K562 (cell line): ENCODE results near the gene ATP5F1D. TPM values are rescaled to one million over a fixed set of nuclear protein-coding genes. Genes with fewer than 3 reads are reported as not detected.

Source experiments
- GABPA ChIP-seq: fragments of 200-800 bp; sonication (Bioruptor generic); conservative IDR thresholded peaks from 2 replicates; pipeline ENCODE4 v1.6.1; 2016; ENCODE audit warnings: low read depth, missing genetic modification characterization, missing compliant biosample characterization
- JUND ChIP-seq, 2 experiments: IDR thresholded peaks; 2 replicates in 1 of 2; 3 replicates in 1 of 2; pipeline ENCODE4 v1.6.1; 2011; ENCODE audit warnings: borderline replicate concordance in 2 of 2, low read depth in 2 of 2, low read length in 2 of 2, improper control_type of control experiment in 1 of 2, missing biosample characterization in 1 of 2, missing genetic modification characterization in 1 of 2, missing genetic modification reagents in 1 of 2
- PATZ1 ChIP-seq: fragments of 250-450 bp; sonication (Bioruptor Pico); IDR thresholded peaks from 2 replicates; pipeline ENCODE4 v1.5.0; 2020; ENCODE audit warnings: mild to moderate bottlenecking, borderline replicate concordance
- PTTG1 ChIP-seq: fragments of 450-650 bp; IDR thresholded peaks from 2 replicates; pipeline ENCODE4 v1.6.1; 2016; ENCODE audit warnings: low read depth, mild to moderate bottlenecking, missing genetic modification characterization, missing compliant biosample characterization
- REST ChIP-seq, 2 experiments: fragments of 450-650 bp; formaldehyde crosslinking in 1 of 2; IDR thresholded peaks; 2 replicates each; pipeline versions ENCODE4 v1.4.0 to v1.6.1; 2014 to 2020; ENCODE audit warnings: mild to moderate bottlenecking in 2 of 2, borderline replicate concordance in 1 of 2, low read depth in 1 of 2
- THAP12 ChIP-seq: fragments of 250-450 bp; sonication (Bioruptor Pico); IDR thresholded peaks from 2 replicates; pipeline ENCODE4 v1.9.0; 2021; ENCODE audit warnings: mild to moderate bottlenecking, inconsistent platforms
- XRCC3 ChIP-seq: fragments of 450-650 bp; IDR thresholded peaks from 2 replicates; pipeline ENCODE4 v1.6.1; 2017; ENCODE audit warnings: mild to moderate bottlenecking, moderate library complexity
- ZNF280A ChIP-seq: fragments of 450-650 bp; IDR thresholded peaks from 2 replicates; pipeline ENCODE4 v1.6.1; 2018; ENCODE audit warnings: mild to moderate bottlenecking, low read depth; ENCODE audit not compliant: partially characterized antibody
- ZNF507 ChIP-seq: conservative IDR thresholded peaks from 2 replicates; pipeline ENCODE4 v1.6.1; 2017; ENCODE audit warnings: missing genetic modification characterization, missing compliant biosample characterization
- polyA plus RNA-seq, 8 experiments: library from polyadenylated mRNA; depleted of rRNA in 4 of 8; stranded (reverse) in 5 of 8; unstranded in 3 of 8; fragments of >200 nt; fragmentation: Nextera tagmentation in 2 of 8; fragmentation: Illumina TruSeq in 1 of 8; extraction: Ambion mirVana in 2 of 8; extraction: Trizol in 1 of 8; gene quantifications; 2 replicates each; pipeline versions ENCODE4 v1.2.1 to v1.2.3, GENCODE V29; 2011 to 2014; ENCODE audit warnings: inconsistent platforms in 1 of 8, missing spikeins in 1 of 8
- total RNA-seq, 7 experiments: library from RNA; depleted of rRNA in 6 of 7; stranded (reverse); fragments of >200 nt in 6 of 7; fragmentation: Illumina TruSeq in 2 of 7; extraction: Trizol in 2 of 7; gene quantifications; 2 replicates each; pipeline versions ENCODE4 v1.2.1 to v1.2.3, GENCODE V29; 2011 to 2021; ENCODE audit warnings: low replicate concordance in 1 of 7
- TF ChIP-seq, protein P1 (sequence below): fragments of 250-450 bp; sonication (Bioruptor Pico); IDR thresholded peaks from 2 replicates; pipeline ENCODE4 v1.5.0; 2021

Gene ATP5F1D
- total and polyA plus RNA-seq, 9 of the 15 experiments (the other 6 are each of a cell fraction or from before 2014, with no cell fraction given): 3.9 to 409 (median 36.8) TPM

- TF ChIP-seq PATZ1 (CRISPR knock-in tag) (no peak), ZNF280A (no peak), REST (IDR thresholded peaks at IDR 0.05; ENCODE audit: borderline replicate concordance) (peak; percentile 95), REST (CRISPR knock-in tag; IDR thresholded peaks at IDR 0.05; ENCODE audit: low read depth) (peak; percentile 75), PTTG1 (tag) (no peak), GABPA (peak; percentile 91), JUND (IDR thresholded peaks at IDR 0.05; ENCODE audit: borderline replicate concordance, low read depth, low read length) (peak; percentile 37), JUND (tag; IDR thresholded peaks at IDR 0.05; ENCODE audit: borderline replicate concordance, low read depth, low read length) (no peak; the same call in 2 of the 3 replicates), THAP12 (CRISPR knock-in tag) (peak; percentile 88), ZNF507 (tag) (no peak), XRCC3 (no peak)
- TF ChIP-seq, protein P1, sequence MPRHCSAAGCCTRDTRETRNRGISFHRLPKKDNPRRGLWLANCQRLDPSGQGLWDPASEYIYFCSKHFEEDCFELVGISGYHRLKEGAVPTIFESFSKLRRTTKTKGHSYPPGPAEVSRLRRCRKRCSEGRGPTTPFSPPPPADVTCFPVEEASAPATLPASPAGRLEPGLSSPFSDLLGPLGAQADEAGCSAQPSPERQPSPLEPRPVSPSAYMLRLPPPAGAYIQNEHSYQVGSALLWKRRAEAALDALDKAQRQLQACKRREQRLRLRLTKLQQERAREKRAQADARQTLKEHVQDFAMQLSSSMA (CRISPR knock-in tag): peak; percentile 62; the same call in 1 of the 2 replicates
Observed at GRCh38 chr19:1275260-1275975, 33.9 kb downstream of the ATP5F1D start, which contains the start of gene FAM174C (continued).
